Thyroid gland (tissue), 4 donors: ENCODE measurements around the gene PTPN14.

Experiments used
- POLR2A ChIP-seq, 2 donors: fragments of 450-650 bp; IDR thresholded peaks; one replicate each; pipeline ENCODE4 v1.6.1; 2017; ENCODE audit warnings: antibody characterized with exemption in 2 of 2, mild to moderate bottlenecking in 2 of 2, moderate library complexity in 1 of 2
- TF ChIP-seq, protein P1 (sequence below), 6 experiments: fragments of 200-600 bp in 3 of 6; fragments of 450-650 bp in 3 of 6; sonication (generic) in 3 of 6; IDR thresholded peaks; one replicate each; pipeline ENCODE4 v1.5.1; 2016 to 2019; ENCODE audit warnings: antibody characterized with exemption in 6 of 6, mild to moderate bottlenecking in 2 of 6, inconsistent platforms in 1 of 6, moderate library complexity in 1 of 6

GRCh38 chr1:214429951-214430770, 121.2 kb downstream of the PTPN14 start:
- TF ChIP-seq POLR2A (IDR thresholded peaks at IDR 0.05): no peak
- TF ChIP-seq, protein P1, sequence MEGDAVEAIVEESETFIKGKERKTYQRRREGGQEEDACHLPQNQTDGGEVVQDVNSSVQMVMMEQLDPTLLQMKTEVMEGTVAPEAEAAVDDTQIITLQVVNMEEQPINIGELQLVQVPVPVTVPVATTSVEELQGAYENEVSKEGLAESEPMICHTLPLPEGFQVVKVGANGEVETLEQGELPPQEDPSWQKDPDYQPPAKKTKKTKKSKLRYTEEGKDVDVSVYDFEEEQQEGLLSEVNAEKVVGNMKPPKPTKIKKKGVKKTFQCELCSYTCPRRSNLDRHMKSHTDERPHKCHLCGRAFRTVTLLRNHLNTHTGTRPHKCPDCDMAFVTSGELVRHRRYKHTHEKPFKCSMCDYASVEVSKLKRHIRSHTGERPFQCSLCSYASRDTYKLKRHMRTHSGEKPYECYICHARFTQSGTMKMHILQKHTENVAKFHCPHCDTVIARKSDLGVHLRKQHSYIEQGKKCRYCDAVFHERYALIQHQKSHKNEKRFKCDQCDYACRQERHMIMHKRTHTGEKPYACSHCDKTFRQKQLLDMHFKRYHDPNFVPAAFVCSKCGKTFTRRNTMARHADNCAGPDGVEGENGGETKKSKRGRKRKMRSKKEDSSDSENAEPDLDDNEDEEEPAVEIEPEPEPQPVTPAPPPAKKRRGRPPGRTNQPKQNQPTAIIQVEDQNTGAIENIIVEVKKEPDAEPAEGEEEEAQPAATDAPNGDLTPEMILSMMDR (IDR thresholded peaks at IDR 0.05): no peak
